ENCODE results near the gene ARHGAP26.

ARHGAP26 gene

GRCh38 chr5:143019157-143019556 lies 249.0 kb downstream of the ARHGAP26 start:
- DNase-seq (ENCODE audit: low spot score) = no peak

- no peak for DNase-seq (ENCODE audit: low spot score)
Observed at GRCh38 chr5:143019614-143020515, 249.7 kb downstream of the ARHGAP26 start.

- DNase-seq (ENCODE audit: low spot score) = no peak
Observed at GRCh38 chr5:143021595-143021994, 251.4 kb downstream of the ARHGAP26 start.

GRCh38 chr5:143023411-143024096 lies 253.4 kb downstream of the ARHGAP26 start:
- no peak for DNase-seq (ENCODE audit: low spot score)

- no peak for DNase-seq (ENCODE audit: low spot score)
Observed at GRCh38 chr5:143024228-143024920, 254.2 kb downstream of the ARHGAP26 start.

GRCh38 chr5:143025376-143025775 lies 255.2 kb downstream of the ARHGAP26 start:
- DNase-seq (ENCODE audit: low spot score) = no peak

- no peak for DNase-seq (ENCODE audit: low spot score)
Observed at GRCh38 chr5:143025971-143026370, 255.8 kb downstream of the ARHGAP26 start.

- no peak for DNase-seq (ENCODE audit: low spot score)
Observed at GRCh38 chr5:143026380-143026779, 256.2 kb downstream of the ARHGAP26 start.

GRCh38 chr5:143029293-143029692 lies 259.1 kb downstream of the ARHGAP26 start:
- no peak for DNase-seq (ENCODE audit: low spot score)

GRCh38 chr5:143030349-143030748 lies 260.2 kb downstream of the ARHGAP26 start:
- DNase-seq (ENCODE audit: low spot score) = no peak

- no peak for DNase-seq (ENCODE audit: low spot score)
Observed at GRCh38 chr5:143031781-143032580, 261.8 kb downstream of the ARHGAP26 start.

- no peak for DNase-seq (ENCODE audit: low spot score)
Observed at GRCh38 chr5:143032581-143032836, 262.3 kb downstream of the ARHGAP26 start.

GRCh38 chr5:143033535-143034250 lies 263.5 kb downstream of the ARHGAP26 start:
- DNase-seq (ENCODE audit: low spot score) = no peak

GRCh38 chr5:143036146-143036927 lies 266.2 kb downstream of the ARHGAP26 start:
- no peak for DNase-seq (ENCODE audit: low spot score)

- DNase-seq (ENCODE audit: low spot score) = peak; percentile 66
Observed at GRCh38 chr5:143037071-143037470, 266.9 kb downstream of the ARHGAP26 start.

- DNase-seq (ENCODE audit: low spot score) = no peak
Observed at GRCh38 chr5:143037708-143038107, 267.5 kb downstream of the ARHGAP26 start.

GRCh38 chr5:143040622-143041021 lies 270.4 kb downstream of the ARHGAP26 start:
- no peak for DNase-seq (ENCODE audit: low spot score)

GRCh38 chr5:143041461-143041860 lies 271.3 kb downstream of the ARHGAP26 start:
- no peak for DNase-seq (ENCODE audit: low spot score)

- DNase-seq (ENCODE audit: low spot score) = no peak
Observed at GRCh38 chr5:143041972-143042770, 272.0 kb downstream of the ARHGAP26 start.

- DNase-seq (ENCODE audit: low spot score) = no peak
Observed at GRCh38 chr5:143044265-143044664, 274.1 kb downstream of the ARHGAP26 start.
